Activated CD8-positive, alpha-beta memory T cell treated with anti-CD3 and anti-CD28 coated beads for 1 hour (primary cell): ENCODE results near the gene RBMS1.

ENCODE experiments used
- DNase-seq, 2 donors: peaks; one replicate each; pipeline ENCODE4 v3.0.0-alpha.2; 2020; ENCODE audit warnings: low read depth in 1 of 2; ENCODE audit errors: extremely low read depth in 1 of 2

The RBMS1 gene

DNA sequence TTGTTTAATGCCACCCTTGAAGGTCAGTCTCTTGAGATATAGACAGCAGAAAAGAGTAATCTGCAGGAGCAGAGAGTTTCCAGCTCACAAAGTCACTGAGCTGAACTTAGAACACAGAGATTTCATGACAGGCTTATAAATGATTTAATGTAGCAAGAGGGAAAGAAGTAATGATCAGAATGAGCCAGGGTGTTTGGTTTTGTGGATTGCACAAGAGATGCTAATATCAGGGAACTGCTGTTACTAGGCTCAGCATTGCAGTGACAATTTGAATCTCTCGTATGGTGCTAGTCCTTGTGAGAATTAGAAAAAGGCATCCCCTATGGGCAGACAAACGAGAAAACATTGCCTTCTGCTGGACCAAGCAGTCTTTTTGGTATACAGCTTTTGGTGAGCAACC is 231.9 kb downstream of the RBMS1 start:
- no peak for DNase-seq

DNA sequence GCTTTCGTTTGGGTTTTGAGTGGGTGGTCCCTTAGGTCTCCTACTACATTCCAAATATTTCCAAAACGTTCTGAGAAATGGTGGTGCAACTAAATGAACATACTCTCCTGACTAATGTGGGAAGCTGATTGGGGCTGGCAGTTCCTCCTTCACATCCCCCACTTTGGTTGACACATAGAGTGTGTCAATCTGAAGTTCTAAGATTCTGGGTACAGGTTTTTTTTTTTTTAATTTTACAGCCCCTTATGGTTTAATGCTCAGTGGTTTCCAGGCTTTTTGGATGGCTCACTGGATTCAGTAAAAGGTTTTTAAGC is 235.2 kb downstream of the RBMS1 start:
- DNase-seq: no peak

DNA sequence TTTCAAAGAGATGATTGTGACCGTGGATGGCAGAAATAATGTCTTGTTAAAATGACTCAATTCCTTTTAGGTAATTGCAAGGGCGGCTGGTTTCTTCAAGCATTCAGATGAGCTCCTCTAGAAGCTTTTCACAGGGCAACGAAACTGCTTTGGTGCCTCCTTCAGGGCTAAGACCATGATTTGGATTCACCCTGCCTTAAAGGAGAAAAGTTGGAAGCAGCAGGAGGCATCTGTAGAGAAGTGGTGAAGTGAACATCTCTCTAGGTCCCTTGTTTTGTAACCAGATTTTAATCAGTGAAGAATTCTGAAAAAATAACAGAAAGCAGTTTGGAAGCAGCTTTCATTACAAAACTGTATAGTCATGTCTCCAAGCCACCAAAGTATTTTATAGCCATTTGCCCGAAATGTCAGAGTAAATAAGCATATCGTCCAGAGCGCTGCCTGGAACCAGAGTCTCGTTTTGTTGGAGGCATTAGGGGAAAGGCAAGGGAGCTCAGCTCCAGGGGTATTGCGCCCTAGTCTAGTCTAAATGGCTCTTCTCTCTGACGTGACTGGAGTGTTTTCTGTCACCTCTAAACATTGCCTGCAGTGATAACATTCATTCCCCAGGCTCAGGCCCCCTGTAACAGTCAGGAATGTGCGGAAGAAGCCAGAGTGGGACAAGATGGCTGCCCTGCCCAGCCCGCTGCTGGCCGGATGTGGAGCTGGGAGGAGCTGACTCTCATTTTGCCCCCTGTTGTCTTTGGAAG is 235.7 kb downstream of the RBMS1 start:
- DNase-seq: no peak

DNA sequence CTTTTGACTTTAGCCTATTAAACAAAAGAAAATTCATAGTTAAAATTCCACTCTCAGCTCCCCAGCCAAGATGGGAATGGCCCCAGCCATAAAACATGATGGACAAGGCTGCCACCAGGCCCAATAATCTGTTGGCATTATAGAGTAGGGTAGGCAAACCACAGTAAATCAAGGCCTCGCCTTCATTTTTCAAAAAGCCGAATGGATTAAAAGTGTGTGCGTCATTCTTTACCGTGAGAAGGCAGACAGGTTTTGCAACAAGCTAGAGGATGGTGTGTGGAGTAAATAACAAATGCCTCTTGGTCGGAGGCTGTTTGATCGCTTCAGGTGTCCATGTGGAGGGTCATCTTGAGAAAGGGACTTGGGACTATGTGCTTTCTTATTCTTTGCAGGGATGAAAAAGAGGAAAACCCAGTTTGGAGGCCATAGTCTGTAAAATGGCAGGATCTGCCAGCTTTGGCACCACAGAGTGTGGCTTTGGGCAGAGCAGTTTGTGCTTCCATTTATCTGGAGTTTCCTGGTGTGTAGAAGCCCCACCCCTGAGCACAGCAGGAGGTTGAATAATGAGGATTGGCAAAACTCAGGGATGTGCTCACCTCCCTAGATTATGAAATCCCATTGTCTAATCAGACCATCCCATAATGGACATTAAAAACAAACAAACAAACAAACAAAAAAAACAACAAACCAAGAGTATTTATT is 236.4 kb downstream of the RBMS1 start:
- no peak for DNase-seq

DNA sequence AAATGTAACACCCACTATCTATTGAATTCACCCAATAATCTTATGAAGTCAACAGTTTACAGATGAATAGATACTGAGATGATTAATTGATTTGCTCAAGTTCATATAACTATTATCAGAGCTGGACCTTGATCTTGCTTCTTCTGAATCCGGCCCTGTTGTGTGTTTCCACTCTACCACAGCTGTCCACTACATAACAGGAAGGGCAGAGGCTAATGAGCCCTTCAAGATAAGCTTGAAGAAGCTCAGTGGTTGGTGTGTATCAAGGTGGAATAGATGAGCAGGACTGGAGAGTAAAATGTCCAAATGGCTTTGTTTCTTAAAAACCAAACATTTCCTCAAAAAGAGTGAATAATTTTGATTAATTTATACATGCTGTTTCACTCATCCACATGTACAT is 237.1 kb downstream of the RBMS1 start:
- no peak for DNase-seq

DNA sequence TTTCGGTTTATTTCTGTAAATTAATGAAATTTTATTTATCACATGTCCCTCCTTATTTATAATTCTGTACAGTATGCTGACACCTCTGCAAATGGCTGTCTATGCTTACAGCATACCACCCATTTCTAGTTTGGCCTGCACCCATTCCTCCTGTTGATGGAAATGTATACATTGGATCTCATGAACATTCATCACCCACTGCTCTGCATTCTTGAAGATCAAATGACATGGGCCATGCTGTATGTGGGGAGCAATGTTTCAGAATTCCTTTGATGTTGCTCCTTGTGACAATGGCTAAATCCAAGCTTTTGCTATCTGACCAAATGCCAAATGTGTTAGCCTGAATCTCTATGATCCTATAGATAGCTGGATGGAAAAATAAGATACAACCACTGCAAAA is 238.2 kb downstream of the RBMS1 start:
- no peak for DNase-seq

DNA sequence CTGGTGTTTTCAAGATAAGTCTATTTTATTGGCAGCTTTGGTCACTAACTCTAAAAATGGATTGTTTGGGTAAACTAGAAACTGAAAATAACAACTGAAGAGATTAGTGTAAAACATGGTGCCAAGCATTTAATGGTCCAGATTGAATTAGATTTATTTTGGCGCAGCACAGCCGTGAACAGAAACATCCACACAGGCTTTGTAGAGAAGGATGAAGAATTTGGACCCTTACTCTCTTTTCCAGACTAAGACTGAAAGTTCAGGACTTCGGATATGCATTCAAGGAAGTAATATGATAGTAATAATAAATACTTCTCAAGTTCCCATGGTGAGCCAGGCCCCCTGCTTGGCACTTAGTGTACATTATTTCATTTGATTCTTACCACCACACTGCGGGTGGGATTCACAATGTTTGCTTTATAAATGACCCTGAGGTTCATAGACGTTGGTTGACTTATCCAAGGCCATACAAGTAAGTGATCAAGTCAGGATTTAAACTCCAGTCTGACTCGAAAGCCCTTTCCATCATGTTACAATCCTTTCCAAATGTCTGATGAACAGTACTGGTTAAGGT is 239.3 kb downstream of the RBMS1 start:
- no peak for DNase-seq

DNA sequence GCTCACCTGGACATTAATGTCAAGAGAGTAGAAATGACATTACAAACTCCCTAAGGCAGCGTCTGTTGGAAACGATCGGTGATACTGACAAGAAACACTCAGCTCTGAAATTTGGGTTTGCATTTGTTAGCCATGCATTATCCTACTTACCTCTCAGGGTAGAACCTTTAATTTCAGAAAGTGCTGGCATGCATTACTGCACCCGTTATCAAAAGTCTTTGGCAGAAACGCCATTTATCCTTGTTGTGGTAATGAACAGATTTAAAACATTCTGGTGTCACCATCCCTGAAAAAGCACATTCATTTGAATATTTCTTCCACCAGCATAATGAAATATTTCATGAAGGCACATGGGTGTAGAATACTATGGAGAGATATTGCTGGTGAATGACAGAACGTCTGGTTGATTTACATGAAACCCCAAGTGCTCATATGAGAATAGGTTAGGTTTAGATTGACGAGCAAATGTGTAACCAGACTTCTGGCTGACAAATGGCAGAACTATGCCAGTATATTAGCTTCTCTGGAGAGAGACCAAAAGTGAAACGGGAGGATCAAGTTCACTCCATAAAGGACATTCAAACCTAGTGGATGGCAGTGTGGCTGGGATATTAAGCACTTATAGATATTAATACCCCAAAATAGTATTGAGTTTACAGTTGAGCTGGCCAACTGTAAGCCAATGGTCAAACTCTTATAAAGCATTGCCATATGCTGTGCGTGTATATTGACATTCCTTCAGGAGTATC is 240.0 kb downstream of the RBMS1 start:
- no peak for DNase-seq

DNA sequence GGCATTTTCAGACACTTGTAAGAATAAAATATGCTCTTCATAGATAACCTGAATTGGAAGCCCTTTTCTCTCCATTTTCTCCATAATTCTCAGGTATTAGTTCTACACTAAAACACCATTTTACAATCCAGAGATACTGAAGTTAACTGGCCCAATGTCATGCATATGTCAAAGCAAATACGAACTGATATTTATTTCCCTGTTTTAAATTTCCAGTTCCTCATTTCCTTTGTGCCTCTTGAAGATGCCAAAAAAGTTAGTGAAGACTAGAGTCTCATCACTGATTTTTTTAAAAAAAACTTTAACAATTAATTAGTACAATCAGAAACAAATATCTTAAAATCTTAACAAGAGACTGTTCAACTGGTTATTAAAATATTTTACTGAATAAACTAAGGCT is 240.7 kb downstream of the RBMS1 start:
- no peak for DNase-seq

DNA sequence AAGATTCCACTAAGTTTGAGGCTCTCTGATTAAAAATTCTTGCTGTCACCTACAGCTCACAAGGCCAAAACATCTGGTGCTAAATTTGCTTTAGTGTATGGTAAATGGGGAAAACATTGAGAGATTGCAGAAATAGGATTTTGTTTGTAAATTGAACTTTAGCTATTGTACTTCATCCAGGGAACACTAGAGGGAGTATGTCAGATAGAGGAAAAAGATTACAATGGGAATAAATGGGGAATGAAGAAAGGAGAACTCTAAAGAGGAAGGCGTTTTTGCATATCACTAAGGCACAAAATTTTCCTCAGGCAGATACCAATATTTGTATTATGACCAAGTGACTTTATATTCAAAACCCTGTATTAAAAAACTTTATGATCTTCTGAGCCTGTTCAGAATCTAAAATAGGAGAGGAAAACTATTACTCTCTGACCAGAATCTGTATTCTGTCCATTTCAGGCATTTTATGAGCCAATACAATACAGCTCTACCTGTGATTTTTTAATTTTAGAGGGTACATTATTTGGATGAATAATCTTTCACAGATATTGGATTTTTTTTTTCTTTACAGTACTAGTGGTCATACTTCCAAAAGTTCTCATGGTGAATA is 241.2 kb downstream of the RBMS1 start:
- no peak for DNase-seq

DNA sequence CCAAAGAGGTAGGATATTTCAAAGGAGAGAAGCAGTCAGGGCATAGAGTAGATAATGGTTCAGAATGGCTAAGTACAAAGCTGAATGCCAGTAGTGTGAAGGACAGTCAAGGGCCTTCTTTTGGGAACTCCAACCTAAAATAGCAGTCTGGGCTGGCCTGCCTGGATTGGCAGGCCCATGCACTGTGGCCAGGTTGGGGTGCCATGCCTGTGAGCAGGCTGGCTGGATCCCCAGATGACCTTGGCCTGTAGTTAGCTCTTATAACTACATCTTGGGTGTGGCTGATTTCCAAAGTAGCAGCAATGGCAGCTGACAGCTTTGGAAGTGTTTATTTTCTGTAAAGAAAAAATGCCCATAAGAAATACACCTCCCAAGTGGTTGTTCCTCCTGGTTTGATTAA is 242.0 kb downstream of the RBMS1 start:
- no peak for DNase-seq

DNA sequence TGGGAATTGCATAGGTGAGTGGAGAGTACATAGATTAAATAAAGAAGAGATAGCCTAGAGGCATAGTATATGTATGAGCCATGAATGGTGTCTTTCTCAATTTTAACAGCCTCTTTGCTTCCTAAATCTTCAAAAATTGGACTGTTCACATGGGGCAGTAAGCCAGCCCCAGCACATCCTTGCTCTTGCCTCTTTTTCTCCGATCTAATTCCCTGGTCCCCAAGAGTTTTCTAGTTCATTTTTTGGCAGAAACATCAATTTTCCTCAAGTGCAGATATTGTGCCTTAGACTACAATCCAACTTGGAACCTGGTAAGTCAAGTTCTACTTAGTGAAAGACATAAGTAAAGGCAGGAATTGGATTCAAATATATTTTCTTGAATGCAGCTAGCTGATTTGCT is 243.7 kb downstream of the RBMS1 start:
- DNase-seq: no peak

DNA sequence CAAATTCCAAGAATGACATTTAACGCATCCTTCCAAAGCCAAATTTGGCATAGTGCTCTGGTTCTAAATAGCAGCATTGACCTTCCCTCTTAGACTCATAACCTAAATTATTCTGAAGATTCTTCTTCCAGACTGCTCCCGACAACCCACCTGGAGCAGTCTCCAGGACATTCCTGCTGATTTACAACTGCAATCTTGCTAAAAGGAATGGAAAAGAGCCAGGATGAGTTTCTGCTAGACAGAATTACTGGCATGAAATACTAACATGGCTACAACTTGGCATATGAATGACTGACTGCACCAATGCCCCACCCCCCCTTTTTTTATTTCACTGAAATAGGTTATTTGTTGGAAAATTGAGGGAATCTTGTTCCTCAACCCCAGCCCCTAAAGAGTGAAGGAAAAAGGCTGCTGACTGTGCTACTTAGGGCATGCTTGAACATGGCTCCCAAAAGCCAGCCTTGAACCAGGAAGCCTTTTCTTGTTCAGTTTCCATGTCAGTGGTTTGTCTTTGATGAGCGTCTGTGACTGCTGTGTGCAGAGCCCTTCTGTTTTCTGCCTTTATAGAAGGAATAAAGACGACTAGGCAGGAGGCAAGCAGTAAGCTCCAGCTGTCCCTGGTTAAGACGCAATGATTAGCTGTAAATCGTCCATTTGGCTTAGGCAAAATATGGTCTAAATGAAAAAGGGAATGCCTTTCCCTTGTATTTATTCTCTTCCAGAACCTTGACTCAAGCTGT is 246.1 kb downstream of the RBMS1 start:
- DNase-seq: no peak

DNA sequence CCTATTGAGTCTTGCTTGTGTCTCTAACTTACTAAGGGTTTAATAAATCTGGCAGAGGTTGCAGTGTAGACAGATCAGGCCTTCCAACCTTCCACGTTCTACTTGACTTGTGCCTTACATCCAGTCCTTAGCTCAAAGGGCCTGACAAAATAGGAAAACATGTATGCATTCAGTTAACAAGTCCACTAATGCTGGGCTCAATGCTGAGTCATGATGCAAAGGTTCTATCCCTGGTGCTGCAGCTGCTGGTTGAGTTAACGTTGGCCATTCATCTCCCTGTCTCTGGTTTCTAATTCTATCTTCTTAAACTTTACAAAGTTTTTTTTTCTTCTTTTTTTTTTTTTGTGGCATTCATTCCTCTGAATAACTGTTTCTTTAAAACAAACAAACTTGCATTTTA is 247.3 kb downstream of the RBMS1 start:
- no peak for DNase-seq

DNA sequence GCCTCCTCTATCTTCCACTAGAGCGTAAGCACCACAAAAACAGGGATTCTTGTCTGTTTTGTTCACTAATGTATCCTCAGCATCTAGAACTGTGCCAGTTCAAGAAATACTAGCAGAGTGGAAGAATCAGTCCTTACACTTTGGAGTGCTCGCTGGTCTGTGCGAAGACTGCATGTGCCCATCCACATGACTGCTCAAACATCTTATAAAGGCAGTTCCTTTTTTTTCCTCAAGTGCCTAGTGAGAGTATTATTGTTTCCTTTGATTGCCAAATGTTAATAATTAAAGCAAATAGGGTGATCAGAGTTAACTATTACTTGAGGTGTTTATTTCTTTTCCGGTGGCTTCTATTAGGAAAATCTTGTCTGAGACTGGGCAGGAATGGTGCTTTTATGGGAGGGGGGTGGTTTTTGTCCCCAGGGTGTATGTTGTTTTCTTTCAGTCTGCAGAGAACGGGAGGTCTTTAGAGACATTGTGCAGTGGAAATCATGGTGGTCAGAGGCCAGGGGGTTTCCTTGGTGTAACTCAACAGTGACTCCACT is 247.9 kb downstream of the RBMS1 start:
- no peak for DNase-seq

DNA sequence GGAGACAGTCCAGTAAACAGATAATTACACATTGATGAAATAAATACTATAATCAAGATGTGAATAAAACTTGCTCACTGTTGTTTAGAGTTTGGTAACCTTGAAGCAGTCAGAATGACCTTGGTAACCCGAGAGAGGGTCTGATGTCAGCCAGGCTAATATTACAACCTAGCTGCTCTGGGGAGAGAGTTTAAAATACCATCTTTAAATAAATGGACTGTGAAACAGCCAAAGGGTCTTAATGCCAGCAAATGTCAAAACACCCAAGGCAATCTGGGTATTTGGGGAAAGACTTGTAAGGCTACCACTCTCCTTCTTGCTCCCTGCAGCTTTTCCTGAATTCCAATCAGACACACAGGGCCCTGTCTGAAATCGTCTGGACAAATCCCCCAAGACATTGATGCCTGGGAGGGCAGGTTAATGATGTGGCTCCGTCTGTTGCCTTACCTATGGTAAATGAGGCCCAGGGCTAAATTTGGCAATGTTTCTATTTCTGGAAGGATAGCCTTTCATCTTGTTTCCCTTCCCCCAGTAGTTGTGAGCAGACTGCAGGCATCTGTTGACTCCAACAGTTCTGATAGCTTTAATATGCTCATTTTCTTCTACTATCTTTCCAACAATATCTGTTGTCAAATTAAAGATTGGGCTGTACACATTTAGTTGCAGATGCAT is 250.6 kb downstream of the RBMS1 start:
- no peak for DNase-seq

DNA sequence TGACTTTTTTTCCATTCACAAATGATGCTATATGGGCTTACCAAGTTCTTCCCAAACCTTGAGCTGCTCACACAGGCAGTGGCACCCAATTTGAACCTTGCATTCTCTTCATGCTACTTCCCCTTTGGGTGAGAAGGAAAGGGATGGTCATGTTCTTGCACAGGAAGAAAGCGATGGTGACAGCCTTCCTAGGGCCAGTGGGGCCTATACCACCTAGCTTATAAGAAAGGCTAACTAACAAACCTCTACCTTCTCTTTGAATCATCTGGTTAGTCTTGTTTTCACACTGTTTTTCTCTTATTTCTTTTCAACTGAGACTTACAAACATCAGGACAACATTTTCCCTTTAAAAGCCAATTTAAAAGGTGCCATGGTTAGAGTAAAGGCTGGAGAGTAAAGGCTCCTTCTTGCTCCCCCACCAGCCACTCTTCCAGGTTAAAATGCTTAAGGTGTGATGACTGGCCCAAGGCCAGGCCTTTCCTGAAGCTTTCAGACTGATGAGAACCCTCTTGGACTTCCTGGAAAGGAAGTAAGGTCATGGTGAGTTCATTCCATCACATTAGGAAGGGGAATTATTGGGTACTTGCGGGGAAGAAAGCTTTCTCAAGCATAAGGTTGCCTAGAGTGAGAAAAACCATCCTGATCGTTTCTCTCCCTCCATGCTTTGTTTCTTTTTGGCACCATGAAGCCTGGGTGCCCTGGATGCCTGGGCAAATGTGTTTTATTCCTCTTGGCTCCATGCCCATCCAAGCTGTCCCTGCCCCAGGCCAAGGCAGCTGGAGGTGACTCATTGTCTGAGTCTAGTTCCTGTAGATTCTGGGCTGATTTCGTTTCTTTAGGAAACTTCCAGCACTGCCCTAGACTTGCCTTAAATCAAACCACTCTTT is 252.1 kb downstream of the RBMS1 start:
- no peak for DNase-seq

DNA sequence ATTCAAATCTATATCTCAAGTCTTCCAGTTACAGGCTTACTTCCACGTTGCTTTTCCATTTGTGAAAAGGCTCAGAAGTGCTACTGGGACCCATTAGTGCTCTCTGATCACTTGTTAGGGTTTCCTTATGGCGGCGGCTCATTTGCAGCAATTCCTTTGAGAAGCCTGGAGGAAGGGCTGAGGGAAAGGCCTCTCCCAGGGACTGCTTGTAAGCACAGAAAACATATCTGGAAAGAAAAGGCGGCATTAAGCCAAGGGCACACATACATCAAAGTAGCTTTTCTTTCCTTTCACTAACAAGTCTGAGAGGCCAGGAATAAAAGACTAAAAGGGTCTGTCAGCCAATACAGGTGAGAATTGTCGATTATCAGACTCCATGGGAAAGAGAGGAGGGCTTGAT is 254.2 kb downstream of the RBMS1 start:
- DNase-seq: no peak

DNA sequence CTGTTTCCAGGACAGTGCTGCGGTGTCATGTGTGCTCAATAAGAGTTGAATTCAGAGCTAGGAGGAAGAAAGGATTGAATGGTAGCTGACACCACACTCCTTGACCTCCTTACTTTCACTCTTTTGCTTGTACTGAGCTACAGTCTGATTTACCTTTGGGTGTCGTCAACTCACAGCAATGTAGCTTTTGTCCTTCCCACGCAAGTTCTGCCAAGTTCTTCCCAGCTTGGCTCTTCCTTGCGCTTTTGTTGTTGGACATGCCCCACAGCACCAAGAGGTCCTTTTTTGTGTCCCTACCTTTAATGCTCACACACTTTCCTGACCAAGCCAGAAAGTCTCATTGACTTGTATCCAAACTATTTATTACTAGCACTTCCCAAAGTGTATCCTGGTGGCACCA is 255.2 kb downstream of the RBMS1 start:
- no peak for DNase-seq
